ENCODE measurements around the gene FASN. TPM values are rescaled to one million over a fixed set of nuclear protein-coding genes. Genes with fewer than 3 reads are reported as not detected.

The FASN gene
- total RNA-seq, 3 donors from 2014 or later: 87.2 to 115 (median 102) TPM

DNA sequence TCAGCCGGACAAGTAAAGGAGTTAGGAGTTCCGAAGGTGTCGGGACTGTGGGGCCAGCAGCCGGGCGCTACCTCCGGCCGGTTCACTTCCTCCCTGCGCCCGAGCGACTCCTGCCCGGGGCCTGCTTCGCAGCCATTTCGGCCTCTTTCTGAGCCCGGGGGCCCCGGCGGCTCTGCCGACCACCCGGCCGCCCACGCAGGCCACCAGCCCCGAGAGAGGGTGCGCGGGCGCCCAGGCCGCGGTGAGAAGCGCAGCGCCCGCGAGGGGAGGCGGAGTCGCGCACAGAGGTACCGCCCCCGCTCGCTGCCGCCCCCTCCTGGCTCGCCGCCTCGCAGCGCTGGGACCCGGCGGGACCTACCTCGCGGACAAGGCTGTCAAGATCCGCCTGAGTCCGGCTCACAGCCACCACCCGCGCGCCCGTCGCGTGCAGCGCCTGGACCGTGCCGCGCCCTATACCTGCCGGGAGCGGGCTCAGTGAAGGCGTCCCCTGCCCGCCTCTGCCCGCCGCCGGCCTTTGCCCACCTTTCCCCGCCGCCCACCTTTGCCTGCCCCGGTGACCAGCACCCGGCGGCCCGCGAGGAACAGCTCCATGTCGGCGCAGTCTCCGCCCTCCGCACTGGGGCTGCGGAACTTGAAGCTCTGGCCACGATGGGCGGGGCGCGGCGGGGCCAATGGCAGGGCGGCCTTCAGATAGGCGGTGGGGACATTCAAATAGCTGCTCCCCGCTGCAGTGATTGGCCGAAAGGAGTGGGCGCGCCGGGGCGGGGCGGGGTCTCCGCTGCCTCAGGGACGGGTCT, 60.7 kb downstream of the FASN start, which contains the start of gene DCXR:
TSS of gene DCXR (minus strand) at position 606 of the 797 bp plus-strand sequence. CDS start at position 591, 15 bp downstream.
- DNase-seq (peak; percentile 98 to 99 (median 98)), ATAC-seq (peak; percentile 97)
- intact Hi-C loops (cut with DNase I, micrococcal nuclease): loop anchor here in 1 of 2 donors (10.0 kb wide), 1 partner anchor 118 kb away; no protein-coding TSS in a partner anchor
- Histone ChIP-seq H3K9me3 (no peaks in the 10 kb centered on the region), H3K4me3 (peak within 1 kb of the TSS; percentile 35), H3K36me3 (ENCODE audit: low read depth) (no peaks in the 10 kb centered on the region), H3K4me1 (ENCODE audit: low read depth) (peaks cover 10% of the 10 kb centered on the region)
- TF ChIP-seq CTCF (IDR thresholded peaks at IDR 0.05): peak; percentile 94

DNA sequence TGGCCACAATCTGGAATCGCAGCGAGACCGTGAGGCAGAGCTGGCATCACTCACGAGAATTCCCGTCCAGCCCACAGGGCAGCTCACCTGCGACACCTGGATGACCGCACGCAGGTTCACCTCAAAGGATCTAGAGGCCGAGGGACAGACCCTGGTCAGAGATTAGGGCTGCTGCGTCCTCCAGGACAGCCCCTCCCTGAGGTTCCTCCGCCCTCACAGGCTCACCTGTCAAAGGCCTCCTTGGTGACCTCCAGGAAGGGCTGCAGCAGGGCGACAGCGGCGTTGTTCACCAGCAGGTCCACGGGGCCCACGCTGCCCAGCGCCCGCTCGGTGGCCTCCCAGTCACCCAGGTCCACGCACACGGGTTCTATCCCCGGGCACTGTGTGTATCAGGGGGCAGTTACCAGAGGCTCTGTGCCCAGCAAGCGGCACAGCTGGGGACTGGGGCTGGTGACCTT, 61.4 kb downstream of the FASN start:
- no peak for TF ChIP-seq CTCF (IDR thresholded peaks at IDR 0.05)
- Histone ChIP-seq H3K4me3 (peak overlapping the region; percentile 35), H3K9me3 (no peaks in the 10 kb centered on the region), H3K36me3 (ENCODE audit: low read depth) (no peaks in the 10 kb centered on the region), H3K4me1 (ENCODE audit: low read depth) (peaks cover 14% of the 10 kb centered on the region)
- DNase-seq (peak in 1 of 3 donors; percentile 55), ATAC-seq (peak; percentile 0)
- intact Hi-C loops (cut with DNase I, micrococcal nuclease): loop anchor here in 1 of 2 donors (10.0 kb wide), 1 partner anchor 118 kb away; no protein-coding TSS in a partner anchor

GRCh38 chr17:82035956-82036633, 61.9 kb downstream of the FASN start:
- H3K9me3 ChIP-seq: no peaks in the 10 kb centered on the region
- H3K36me3 ChIP-seq (ENCODE audit: low read depth): no peaks in the 10 kb centered on the region
- H3K4me3 ChIP-seq: no peak overlapping the region
- DNase-seq: no peak
- intact Hi-C loops (cut with DNase I, micrococcal nuclease): loop anchor here in 1 of 2 donors (10.0 kb wide), 1 partner anchor 119 kb away; no protein-coding TSS in a partner anchor
- TF ChIP-seq CTCF (IDR thresholded peaks at IDR 0.05): no peak
- H3K4me1 ChIP-seq (ENCODE audit: low read depth): peaks cover 14% of the 10 kb centered on the region
- no peak for ATAC-seq

GRCh38 chr17:82035488-82035887, 62.5 kb downstream of the FASN start:
- intact Hi-C loops (cut with DNase I, micrococcal nuclease): loop anchor here in 1 of 2 donors (10.0 kb wide), 1 partner anchor 119 kb away; no protein-coding TSS in a partner anchor
- peaks cover 15% of the 10 kb centered on the region for H3K4me1 ChIP-seq (ENCODE audit: low read depth)

More at GRCh38 chr17:82035488-82035887, 62.5 kb downstream of the FASN start:
- TF ChIP-seq CTCF (IDR thresholded peaks at IDR 0.05): no peak
- no peak overlapping the region for H3K4me3 ChIP-seq
- H3K9me3 ChIP-seq: no peaks in the 10 kb centered on the region
- H3K36me3 ChIP-seq (ENCODE audit: low read depth): no peaks in the 10 kb centered on the region
- ATAC-seq (no peak), DNase-seq (no peak)

Measured in mucosa of descending colon (tissue), 3 donors.